Inflammatory macrophage treated with lipopolysaccharide for 4 hours (primary cell): ENCODE data around the gene AFF3.
"Not testable (repeated sequence)": the region's sequence is repeated elsewhere in the genome, so short reads cannot be mapped to it uniquely, and the experiment has no call there.

Experiments
- DNase-seq: peaks from one replicate; pipeline ENCODE4 v3.0.0-alpha.2; 2020

Gene AFF3

DNA sequence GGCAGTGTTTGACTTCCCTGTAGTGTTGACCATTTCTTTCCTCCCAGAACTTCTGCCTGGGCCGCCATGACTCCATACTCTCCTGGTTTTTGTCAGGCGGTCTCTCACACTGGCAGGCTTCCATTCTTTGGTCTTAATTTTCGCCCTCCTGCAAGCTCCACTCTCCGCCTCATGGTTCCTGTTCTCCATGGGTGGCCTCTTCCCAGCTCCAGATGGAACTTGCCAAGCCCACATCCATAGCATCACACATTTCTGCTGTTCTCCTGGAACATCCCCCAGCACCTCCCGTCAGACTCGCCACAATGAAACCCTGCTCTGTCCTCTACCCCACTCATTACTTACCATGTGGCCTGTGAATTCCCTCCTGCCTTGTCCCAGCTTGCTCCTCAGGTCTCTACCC is 896 bp upstream of the AFF3 start:
- no peak for DNase-seq

DNA sequence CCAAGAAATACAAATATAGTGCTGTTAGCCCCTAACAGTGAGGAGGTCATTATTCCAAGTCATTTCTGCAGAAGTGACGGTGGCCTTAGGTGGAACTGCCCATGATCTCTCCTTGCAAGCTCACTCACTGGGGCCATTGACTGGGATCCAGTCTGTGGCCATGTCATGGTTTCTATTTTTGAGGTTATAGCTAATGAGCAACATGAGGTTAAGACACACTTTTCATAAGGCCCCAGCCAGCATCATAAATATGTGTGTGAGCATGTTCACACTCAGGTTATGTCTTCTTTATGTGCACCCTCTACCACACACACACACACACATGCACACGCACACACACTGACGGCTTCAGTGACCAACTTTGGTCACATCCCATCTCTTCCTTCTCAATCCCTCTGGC is 484 bp downstream of the AFF3 start:
- no peak for DNase-seq

GRCh38 chr2:100140582-100140981 is 1.8 kb downstream of the AFF3 start:
- peak; percentile 60 for DNase-seq

DNA sequence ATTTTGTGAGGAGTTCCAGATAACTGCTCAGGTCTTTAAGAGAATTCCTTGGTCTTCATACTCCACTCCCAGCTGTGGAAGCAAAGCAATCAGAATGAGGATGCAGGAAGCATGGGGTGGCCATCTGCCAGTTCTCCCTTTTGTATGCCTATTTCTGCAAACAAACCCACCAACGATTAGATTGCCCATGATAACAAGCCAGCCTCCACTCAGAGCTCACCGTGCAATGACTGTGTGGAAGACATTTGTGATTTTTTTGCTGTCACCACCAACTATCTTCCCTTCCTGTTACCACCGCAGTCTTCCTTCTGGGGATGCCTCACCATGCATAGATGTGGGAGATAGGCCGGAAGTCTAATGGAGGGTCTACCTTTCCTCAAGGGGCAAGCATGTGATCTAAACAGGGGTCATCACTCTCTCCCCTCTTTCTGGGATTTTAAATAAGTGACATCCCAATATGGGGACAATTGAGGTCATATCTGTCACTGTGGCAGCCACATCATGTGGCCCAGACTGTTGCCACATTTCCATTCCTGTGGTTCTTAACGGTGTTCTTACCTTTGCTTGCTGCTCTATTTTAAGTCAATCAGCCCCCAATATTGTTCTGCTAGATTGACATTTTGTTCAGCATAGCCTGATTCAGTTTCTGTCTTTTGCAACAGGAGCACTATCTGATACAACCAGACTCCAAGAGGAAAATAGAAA is 4.4 kb downstream of the AFF3 start:
- DNase-seq: no peak

GRCh38 chr2:100137318-100137717 is 5.1 kb downstream of the AFF3 start:
- DNase-seq: no peak

- DNase-seq: no peak
These were observed 6.1 kb downstream of the AFF3 start for GRCh38 chr2:100136310-100136709.

DNA sequence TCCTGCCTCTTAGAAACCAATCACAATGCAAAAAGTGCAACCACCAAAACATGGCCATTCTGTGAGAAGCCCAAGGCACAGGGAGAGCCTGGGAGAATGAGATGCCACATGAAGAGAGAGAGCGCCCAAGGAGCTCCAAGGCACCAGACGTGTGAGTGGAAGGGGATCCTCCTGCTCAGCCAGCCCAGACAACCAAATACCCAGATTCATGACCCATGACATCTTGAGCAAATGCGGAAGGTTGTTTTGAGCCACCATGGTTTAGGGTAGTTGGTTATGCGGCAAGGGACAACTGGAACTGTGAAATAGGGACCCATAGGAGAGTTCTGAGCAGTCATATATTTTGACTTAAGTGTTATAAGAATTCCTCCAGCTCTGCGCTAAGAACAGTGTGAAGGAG is 7.0 kb downstream of the AFF3 start:
- no peak for DNase-seq

- DNase-seq: no peak
These were observed 11.6 kb downstream of the AFF3 start for GRCh38 chr2:100130595-100131391.

DNA sequence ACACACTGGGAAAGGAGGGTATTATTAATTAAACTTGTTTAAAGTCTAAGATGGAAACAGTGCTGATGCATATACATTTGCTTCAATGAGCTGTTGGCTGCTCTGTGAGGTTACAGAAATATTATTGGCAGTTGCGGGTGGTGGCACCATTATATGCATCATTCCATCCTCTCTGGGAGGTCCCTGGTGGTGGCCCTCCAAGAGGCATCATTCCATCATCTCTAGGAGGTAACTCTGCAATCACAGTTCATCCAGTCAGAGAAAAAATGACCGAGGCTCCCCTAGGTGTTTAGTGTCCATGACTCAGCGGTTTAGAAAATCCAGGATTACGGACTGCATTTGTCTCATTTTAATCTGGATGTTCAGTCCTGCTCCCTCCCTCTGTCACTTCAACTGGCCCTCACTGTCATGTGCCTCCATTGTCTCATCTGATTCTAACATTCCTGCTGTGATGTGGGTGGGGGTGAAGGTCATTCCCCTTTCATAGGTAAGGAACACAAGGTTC is 15.4 kb downstream of the AFF3 start:
- no peak for DNase-seq

- DNase-seq: no peak
These were observed 16.2 kb downstream of the AFF3 start for GRCh38 chr2:100126201-100126600.

GRCh38 chr2:100125626-100126025 is 16.8 kb downstream of the AFF3 start:
- DNase-seq: no peak

GRCh38 chr2:100124761-100125160 is 17.6 kb downstream of the AFF3 start:
- no peak for DNase-seq

DNA sequence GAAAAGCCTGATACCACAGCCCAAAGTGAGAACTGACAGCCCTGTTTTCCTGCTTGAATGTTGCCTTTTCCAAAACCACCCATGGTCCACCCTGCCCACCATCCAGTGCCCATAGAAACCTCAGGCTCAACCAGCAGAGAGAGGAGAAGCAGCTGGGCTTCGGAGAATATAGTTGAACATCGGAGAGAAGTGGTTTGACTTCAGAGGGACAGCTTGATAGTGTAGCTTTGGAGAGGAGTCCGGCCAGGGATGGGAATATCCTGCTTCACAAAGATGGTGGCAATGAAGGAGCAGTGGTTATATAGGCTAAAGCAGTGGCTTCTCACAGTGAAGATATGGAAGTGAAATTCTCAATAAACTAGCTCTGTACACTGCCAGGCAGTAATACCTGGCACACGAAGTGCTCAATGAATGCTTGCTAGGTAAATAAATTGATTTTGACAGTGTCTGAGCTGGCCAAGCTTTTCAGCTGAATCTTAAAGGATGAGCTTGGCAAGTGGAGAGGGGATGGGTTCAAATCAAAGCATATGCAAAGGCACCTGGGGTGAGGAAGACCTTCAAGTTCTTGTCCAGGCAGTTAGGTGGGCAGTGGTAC is 21.2 kb downstream of the AFF3 start:
- no peak for DNase-seq

- DNase-seq: no peak
These were observed 23.2 kb downstream of the AFF3 start for GRCh38 chr2:100119235-100119634.

GRCh38 chr2:100113990-100114433 is 28.4 kb downstream of the AFF3 start:
- DNase-seq: peak; percentile 32

DNA sequence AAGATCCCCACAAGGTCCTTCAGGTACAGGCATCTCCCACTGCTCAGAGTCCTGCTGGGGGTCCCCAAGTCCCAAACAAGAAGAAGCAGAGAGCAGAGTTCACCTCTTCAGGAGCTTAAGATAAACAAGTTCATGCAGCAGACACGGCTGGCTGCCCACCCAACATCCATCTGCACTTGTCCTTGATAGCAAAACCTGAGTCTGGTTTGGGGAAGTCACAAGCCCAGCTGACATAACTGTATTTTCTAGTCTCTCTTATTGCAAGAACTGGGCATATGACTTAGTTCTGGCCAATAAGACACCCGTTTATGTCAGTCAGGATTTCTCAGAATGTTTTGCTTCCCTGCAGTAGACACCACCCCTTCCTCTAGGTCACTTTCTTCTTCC is 31.8 kb downstream of the AFF3 start:
- DNase-seq: peak; percentile 54

GRCh38 chr2:100109986-100110613 is 32.3 kb downstream of the AFF3 start:
- DNase-seq: no peak

GRCh38 chr2:100108648-100109020 is 33.8 kb downstream of the AFF3 start:
- not testable (repeated sequence) for DNase-seq

DNA sequence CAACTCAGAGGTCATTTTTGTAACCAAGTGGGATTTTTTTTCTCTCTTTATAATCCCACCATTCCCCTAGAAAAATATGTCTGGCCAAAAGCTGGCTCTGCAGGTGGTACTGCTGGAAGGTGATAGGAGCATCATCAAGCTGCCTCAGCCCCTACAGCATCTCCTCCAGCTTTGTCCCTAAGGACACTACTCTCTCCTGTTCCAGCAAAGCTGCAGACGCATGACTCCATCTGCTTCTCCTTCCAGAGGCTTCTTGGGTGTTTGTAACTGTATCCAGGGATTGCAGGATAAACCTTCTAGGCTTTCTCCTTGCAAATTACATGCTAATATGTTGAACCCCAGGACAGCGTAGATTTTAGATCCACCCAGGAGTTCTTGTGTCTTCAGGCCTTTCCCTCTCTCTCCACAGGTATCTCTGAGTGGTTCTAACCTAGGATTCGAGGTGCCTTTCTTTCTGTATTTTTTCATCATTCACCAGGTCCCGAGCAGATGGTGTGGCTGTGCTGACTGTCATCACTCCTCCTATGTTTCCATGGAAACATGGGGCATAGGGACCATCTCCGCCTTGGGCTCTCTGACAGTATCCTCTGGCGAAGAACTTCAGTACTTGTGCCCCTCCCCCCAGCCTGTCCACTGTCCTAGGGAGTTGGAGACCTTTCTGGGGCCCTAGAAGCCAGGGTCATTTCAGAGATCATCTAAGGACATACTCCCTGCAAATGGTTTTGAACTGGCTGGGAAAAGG is 34.3 kb downstream of the AFF3 start:
- no peak for DNase-seq

GRCh38 chr2:100107440-100107839 is 35.0 kb downstream of the AFF3 start:
- no peak for DNase-seq

DNA sequence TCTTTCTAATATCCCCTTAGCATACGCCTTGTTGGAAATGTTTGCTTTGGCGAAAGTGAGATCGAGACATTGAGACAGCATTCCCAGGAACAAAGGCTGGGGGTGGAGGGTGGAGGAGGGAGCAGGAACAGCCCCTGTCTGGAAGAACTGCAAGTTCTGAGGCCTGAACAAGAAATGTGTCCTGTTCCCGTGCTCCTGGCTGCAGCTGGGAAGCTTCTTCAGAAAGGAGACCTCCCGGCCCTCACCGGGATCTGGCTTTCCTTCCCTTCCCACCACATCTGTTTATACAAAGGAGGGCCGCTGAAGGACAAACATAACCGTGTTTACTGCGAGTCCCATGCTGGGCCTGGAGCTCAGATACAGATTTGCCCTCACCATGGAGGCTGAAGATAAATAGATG is 35.9 kb downstream of the AFF3 start:
- no peak for DNase-seq

DNA sequence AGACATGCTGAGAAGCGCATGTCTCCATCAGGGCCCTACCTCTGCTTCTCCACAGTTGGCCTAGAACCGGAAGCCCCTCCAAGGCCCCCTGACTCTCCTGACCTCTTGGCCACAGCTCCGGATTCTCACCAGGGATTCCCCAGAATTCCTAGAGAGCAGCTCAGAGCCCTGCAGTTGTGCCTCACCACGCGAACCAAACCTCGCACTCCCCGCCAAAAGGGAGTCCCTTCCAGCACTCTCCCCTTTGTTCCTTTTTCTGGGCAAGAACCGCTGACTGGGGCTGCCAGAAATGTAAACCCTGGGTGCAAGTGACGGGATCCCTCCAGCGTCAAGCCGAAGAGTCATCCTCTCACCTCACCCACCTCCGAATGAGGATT is 36.7 kb downstream of the AFF3 start:
- no peak for DNase-seq
